CD4-positive, alpha-beta T cell (primary cell): ENCODE measurements around the gene CD44. TPM values are rescaled to one million over a fixed set of nuclear protein-coding genes. Genes with fewer than 3 reads are reported as not detected.

ENCODE experiments used
- ATAC-seq: fragments of 200-7000 bp; cut with Tn5 transposase; one replicate; pipeline ENCODE4 v1.10.0; 2022; ENCODE audit warnings: mild to moderate bottlenecking; ENCODE audit not compliant: poor library complexity
- CTCF ChIA-PET: fragments of 350-600 bp; sonication (Branson Sonifier 250); formaldehyde crosslinking; loops from one replicate; lab custom pipeline; 2021; ENCODE audit warnings: antibody characterized with exemption, inconsistent platforms; lab: Charles Lee
- POLR2A ChIA-PET: fragments of 350-600 bp; sonication (Branson Sonifier 250); formaldehyde crosslinking; loops from one replicate; lab custom pipeline; 2021; ENCODE audit warnings: antibody characterized with exemption, inconsistent platforms; lab: Charles Lee
- DNase-seq, 14 experiments: peaks; one replicate each; pipeline ENCODE4 v3.0.0-alpha.2; 2013 to 2020; ENCODE audit warnings: mixed read lengths in 2 of 14
- H3K27ac ChIP-seq, 2 donors: one replicate each; pipeline versions ENCODE4 v1.5.1 to v1.7.0; 2013; ENCODE audit warnings: low read length in 2 of 2, low read depth in 1 of 2, mild to moderate bottlenecking in 1 of 2
- H3K27me3 ChIP-seq, 2 experiments: 1 replicate in 1 of 2; 2 replicates in 1 of 2; pipeline versions ENCODE4 v1.6.1 to v1.7.0; 2013; ENCODE audit warnings: low read length in 2 of 2, control low read depth in 1 of 2, mild to moderate bottlenecking in 1 of 2, moderate library complexity in 1 of 2; ENCODE audit not compliant: insufficient read depth in 2 of 2, control insufficient read depth in 1 of 2
- H3K36me3 ChIP-seq: one replicate; pipeline ENCODE4 v1.6.1; 2013; ENCODE audit warnings: low read length, control low read depth; ENCODE audit not compliant: insufficient read depth
- H3K4me1 ChIP-seq: one replicate; pipeline ENCODE4 v1.6.1; 2013; ENCODE audit warnings: low read length, control low read depth; ENCODE audit not compliant: insufficient read depth
- H3K4me3 ChIP-seq: one replicate; pipeline ENCODE4 v1.5.1; 2013; ENCODE audit warnings: mild to moderate bottlenecking, low read length, moderate library complexity
- H3K9me3 ChIP-seq, 2 experiments: 1 replicate in 1 of 2; 2 replicates in 1 of 2; pipeline versions ENCODE4 v1.6.1 to v1.7.0; 2013; ENCODE audit warnings: low read length in 2 of 2, mild to moderate bottlenecking in 2 of 2, control low read depth in 1 of 2, moderate library complexity in 1 of 2; ENCODE audit not compliant: control insufficient read depth in 1 of 2, insufficient read depth in 1 of 2
- H3K27ac Mint-ChIP-seq: one replicate; pipeline ENCODE4 v1.8.0; 2020; ENCODE audit warnings: mixed read lengths
- H3K27me3 Mint-ChIP-seq: one replicate; pipeline ENCODE4 v1.8.0; 2021; ENCODE audit warnings: mixed read lengths
- H3K36me3 Mint-ChIP-seq: one replicate; pipeline ENCODE4 v1.8.0; 2021; ENCODE audit warnings: low read depth, mixed read lengths
- H3K4me1 Mint-ChIP-seq: one replicate; pipeline ENCODE4 v1.8.0; 2021; ENCODE audit warnings: low read depth, mixed read lengths
- H3K4me3 Mint-ChIP-seq: one replicate; pipeline ENCODE4 v1.8.0; 2020; ENCODE audit warnings: mild to moderate bottlenecking, mixed read lengths
- H3K9me3 Mint-ChIP-seq: one replicate; pipeline ENCODE4 v1.8.0; 2020; ENCODE audit warnings: mixed read lengths
- CTCF ChIP-seq: fragments of 200-600 bp; IDR thresholded peaks from one replicate; pipeline ENCODE4 v1.8.0; 2022; ENCODE audit warnings: antibody characterized with exemption, mild to moderate bottlenecking
- intact Hi-C, 2 experiments: fragments of 100-400 bp; cut with DNase I in 1 of 2; cut with micrococcal nuclease in 1 of 2; formaldehyde crosslinking; loops; one replicate each; pipeline versions ENCODE4 v1.15.1 to v1.9.0; 2023 to 2025; cut with DNase I, micrococcal nuclease
- total RNA-seq, 174 experiments: library from RNA in 2 of 174; stranded (reverse) in 2 of 174; gene quantifications; one replicate each; pipeline ENCODE4 v1.2.3 and lab custom pipeline; 2021 to 2026

The CD44 gene
- total RNA-seq, 2 experiments from 2014 or later: 1,283 to 1,330 TPM

DNA sequence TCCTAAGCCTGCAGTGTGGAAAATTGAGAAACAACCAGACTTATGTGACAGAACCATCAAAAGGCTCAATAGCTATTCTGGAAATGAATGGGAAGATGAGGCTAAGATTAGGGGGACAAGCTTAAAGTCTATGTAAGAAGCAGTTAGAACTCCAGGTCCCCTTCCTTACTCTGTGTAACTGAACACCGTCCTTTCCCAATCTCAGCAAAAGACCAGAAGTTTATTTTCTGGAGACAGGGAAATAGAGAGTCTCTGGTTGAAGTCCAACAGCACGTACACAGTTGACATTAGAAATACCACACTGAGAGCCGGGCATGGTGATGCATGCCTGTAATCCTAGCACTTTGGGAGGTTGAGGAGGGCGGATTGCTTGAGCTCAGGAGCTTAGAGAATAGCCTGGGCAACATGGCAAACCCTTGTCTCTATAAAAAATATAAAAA lies 93.9 kb downstream of the CD44 start:
- ATAC-seq (no peak), DNase-seq (peak in 1 of 14 experiments; percentile 22)
- Mint-ChIP-seq H3K27ac (peak overlapping the region; percentile 75), H3K4me3 (no peak overlapping the region), H3K4me1 (peaks cover 78% of the 10 kb centered on the region), H3K27me3 (no peaks in the 10 kb centered on the region), H3K36me3 (peaks cover 82% of the 10 kb centered on the region), H3K9me3 (peaks cover 27% of the 10 kb centered on the region)
- peaks cover 45% of the 10 kb centered on the region for H3K36me3 ChIP-seq
- TF ChIP-seq CTCF: no peak
- CTCF ChIA-PET: no interaction called here
- no peaks in the 10 kb centered on the region for H3K27me3 ChIP-seq
- POLR2A ChIA-PET: interaction anchor here (0.6 to 5.4 kb wide), 3 partner anchors 10 to 24 kb away, joined by 3 to 44 read pairs (median 3); no protein-coding TSS in a partner anchor
- intact Hi-C loops: no loop called here
- no peak overlapping the region for H3K27ac ChIP-seq
- peaks cover 33% of the 10 kb centered on the region for H3K4me1 ChIP-seq
- no peak overlapping the region for H3K4me3 ChIP-seq
- peaks cover 5 to 13% of the 10 kb centered on the region in 2 experiments for H3K9me3 ChIP-seq

DNA sequence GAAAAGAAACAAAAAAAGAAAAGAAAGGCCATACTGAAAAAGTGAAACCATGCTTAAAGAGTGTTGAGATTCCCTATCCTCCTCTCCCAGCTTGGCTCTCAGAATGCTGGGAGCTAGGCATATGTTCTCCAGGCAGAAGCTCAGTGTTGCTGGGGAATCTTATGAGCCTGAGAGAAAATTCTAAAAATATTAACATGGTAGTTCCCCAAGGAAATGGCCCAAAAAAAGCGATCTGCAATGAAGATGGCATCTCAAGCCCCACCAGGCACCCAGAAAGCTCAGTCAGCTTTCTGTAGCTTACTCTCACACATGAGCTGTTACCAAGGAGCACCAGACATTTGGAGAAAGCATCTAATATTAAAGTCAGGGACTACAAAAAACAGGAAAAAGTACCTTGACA lies 94.5 kb downstream of the CD44 start:
- Histone ChIP-seq H3K4me3 (no peak overlapping the region), H3K9me3 (peaks cover 5 to 13% of the 10 kb centered on the region in 2 experiments), H3K27ac (no peak overlapping the region), H3K27me3 (no peaks in the 10 kb centered on the region), H3K4me1 (peaks cover 38% of the 10 kb centered on the region), H3K36me3 (peaks cover 39% of the 10 kb centered on the region)
- Mint-ChIP-seq H3K4me1 (peaks cover 78% of the 10 kb centered on the region), H3K27me3 (no peaks in the 10 kb centered on the region), H3K36me3 (peaks cover 76% of the 10 kb centered on the region), H3K27ac (peak overlapping the region; percentile 75), H3K4me3 (peak overlapping the region; percentile 11), H3K9me3 (peaks cover 26% of the 10 kb centered on the region)
- ChIA-PET CTCF (interaction anchor here (1.8 kb wide), 1 partner anchor 72 kb away, joined by 5 read pairs; no protein-coding TSS in a partner anchor), POLR2A (interaction anchor here (1.1 to 5.4 kb wide), 4 partner anchors 9 to 24 kb away, joined by 3 to 44 read pairs (median 4); no protein-coding TSS in a partner anchor)
- intact Hi-C loops: no loop called here
- no peak for TF ChIP-seq CTCF
- DNase-seq (no peak), ATAC-seq (no peak)

DNA sequence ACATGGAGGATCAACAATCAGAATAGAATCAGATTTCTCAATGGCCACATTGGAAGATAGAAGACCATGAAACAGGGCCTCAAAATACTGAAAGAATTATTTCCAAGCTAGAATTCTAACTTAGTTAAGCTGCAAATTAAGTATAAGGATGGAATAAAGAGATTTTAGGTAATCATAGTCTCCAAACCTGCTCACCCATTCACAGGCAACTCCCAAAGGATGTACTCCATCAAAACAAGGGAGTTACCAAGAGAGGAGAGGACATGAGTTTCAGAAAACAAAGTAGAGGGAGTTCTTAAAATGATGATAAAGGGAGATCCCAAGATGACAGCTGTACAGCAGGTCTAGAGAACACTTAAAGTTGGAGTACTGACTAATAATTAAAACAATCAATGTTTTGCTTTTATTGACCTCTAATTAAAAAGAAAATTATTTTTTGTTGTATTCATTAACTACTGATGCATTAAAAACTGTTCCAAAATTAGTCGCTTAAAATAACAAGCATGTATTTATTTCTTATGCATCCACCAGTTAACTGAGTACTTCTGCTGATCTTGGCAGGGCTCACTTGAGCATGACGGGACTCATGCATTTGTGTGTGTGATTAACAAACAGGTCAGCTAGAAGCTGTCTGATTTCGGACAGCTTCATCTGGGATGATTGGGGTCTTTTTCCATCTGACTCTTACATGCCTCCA lies 95.6 kb downstream of the CD44 start:
- CTCF ChIA-PET: interaction anchor here (1.8 kb wide), 1 partner anchor 71 kb away, joined by 5 read pairs; no protein-coding TSS in a partner anchor
- Histone ChIP-seq H3K9me3 (peaks cover 5 to 13% of the 10 kb centered on the region in 2 experiments), H3K27me3 (no peaks in the 10 kb centered on the region), H3K36me3 (peaks cover 28% of the 10 kb centered on the region), H3K27ac (no peak overlapping the region), H3K4me3 (no peak overlapping the region), H3K4me1 (peaks cover 38% of the 10 kb centered on the region)
- Mint-ChIP-seq H3K27ac (peak overlapping the region; percentile 77), H3K36me3 (peaks cover 65% of the 10 kb centered on the region), H3K27me3 (no peaks in the 10 kb centered on the region), H3K9me3 (peaks cover 22% of the 10 kb centered on the region), H3K4me1 (peaks cover 80% of the 10 kb centered on the region), H3K4me3 (no peak overlapping the region)
- no peak for TF ChIP-seq CTCF
- POLR2A ChIA-PET: interaction anchor here (0.5 to 5.4 kb wide), 8 partner anchors 9 to 187 kb away, joined by 3 to 44 read pairs (median 4); no protein-coding TSS in a partner anchor
- DNase-seq (peak in 1 of 14 experiments; percentile 34), ATAC-seq (no peak)
- intact Hi-C loops: loop anchor here (5.0 kb wide), 4 partner anchors 67 to 153 kb away; no protein-coding TSS in a partner anchor
